Measurements from ENCODE around the gene UGCG. TPM values are rescaled to one million over a fixed set of nuclear protein-coding genes. Genes with fewer than 3 reads are reported as not detected.

The UGCG gene
- total and polyA plus RNA-seq, 9 of the 15 experiments (the other 6 are each of a cell fraction or from before 2014, with no cell fraction given): 20.0 to 40.3 (median 29.2) TPM

DNA sequence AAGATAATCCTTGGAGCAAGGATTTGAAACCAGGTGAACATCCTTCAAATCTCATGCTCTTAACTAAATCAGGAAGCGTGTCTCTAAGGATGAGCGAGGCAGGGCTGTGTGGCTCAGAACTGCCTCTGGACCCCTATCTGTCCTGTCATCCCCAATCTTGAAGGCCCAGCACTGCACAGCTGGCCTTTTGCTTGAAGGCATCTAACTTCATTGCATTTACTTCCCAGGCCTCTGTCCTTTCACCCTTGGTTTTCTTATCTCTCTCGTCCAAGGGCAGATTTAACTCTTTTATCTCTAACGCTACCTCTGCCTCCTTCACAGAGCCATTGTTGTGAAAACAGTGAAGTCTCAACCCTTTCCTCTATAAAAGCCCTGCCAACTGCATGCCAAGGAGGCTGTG lies 83.8 kb downstream of the UGCG start (continued):
- TF ChIP-seq, protein P1, sequence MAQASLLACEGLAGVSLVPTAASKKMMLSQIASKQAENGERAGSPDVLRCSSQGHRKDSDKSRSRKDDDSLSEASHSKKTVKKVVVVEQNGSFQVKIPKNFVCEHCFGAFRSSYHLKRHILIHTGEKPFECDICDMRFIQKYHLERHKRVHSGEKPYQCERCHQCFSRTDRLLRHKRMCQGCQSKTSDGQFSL (CRISPR knock-in tag; IDR thresholded peaks at IDR 0.05): no peak
- TF ChIP-seq, protein P1 (tag; IDR thresholded peaks at IDR 0.05): no peak
- TF ChIP-seq ZNF408 (CRISPR knock-in tag; IDR thresholded peaks at IDR 0.05; ENCODE audit: low read depth): no peak
- peak; percentile 74 for TF ChIP-seq FOXM1 (IDR thresholded peaks at IDR 0.05; ENCODE audit: low read depth)
- TF ChIP-seq FOXM1 (CRISPR knock-in tag; IDR thresholded peaks at IDR 0.05; ENCODE audit: low read depth): no peak
- TF ChIP-seq NR2C2 (CRISPR knock-in tag; IDR thresholded peaks at IDR 0.05): no peak
- TF ChIP-seq NR2C2 (tag; IDR thresholded peaks at IDR 0.05): peak; percentile 78
- no peak for TF ChIP-seq ZNF717 (CRISPR knock-in tag; IDR thresholded peaks at IDR 0.05)
- 0 out of 2 replicates have a peak, but pooled peaks have one; percentile 63 for TF ChIP-seq ZNF589 (CRISPR knock-in tag; IDR thresholded peaks at IDR 0.05; ENCODE audit: low read depth)
- no peak for TF ChIP-seq C11orf30 (IDR thresholded peaks at IDR 0.05; ENCODE audit: low read depth)
- TF ChIP-seq YY1 (IDR thresholded peaks at IDR 0.05; ENCODE audit: borderline replicate concordance in 1 of 3, control insufficient read depth in 1 of 3, extremely low read depth in 1 of 3, insufficient read depth in 3 of 3, insufficient read length in 1 of 3, insufficient replicate concordance in 2 of 3, low read depth in 1 of 3, low read length in 2 of 3): no peak
- TF ChIP-seq NFE2L1 (tag; IDR thresholded peaks at IDR 0.05; ENCODE audit: borderline replicate concordance, low read depth): no peak
- no peak for TF ChIP-seq RBM39 (optimal IDR thresholded peaks at IDR 0.05; ENCODE audit: low read depth, low read length)
- TF ChIP-seq SREBF1 (IDR thresholded peaks at IDR 0.05; ENCODE audit: borderline replicate concordance, low read depth, low read length): no peak
- TF ChIP-seq MBD1 (CRISPR knock-in tag; IDR thresholded peaks at IDR 0.05): no peak
- no peak for TF ChIP-seq ZZZ3 (IDR thresholded peaks at IDR 0.05)
- no peak for TF ChIP-seq ZKSCAN3 (CRISPR knock-in tag; IDR thresholded peaks at IDR 0.05)
- no peak for TF ChIP-seq ZFP30 (CRISPR knock-in tag; IDR thresholded peaks at IDR 0.05; ENCODE audit: borderline replicate concordance)
- TF ChIP-seq ZNF232 (CRISPR knock-in tag; IDR thresholded peaks at IDR 0.05): no peak
- TF ChIP-seq, protein P2, sequence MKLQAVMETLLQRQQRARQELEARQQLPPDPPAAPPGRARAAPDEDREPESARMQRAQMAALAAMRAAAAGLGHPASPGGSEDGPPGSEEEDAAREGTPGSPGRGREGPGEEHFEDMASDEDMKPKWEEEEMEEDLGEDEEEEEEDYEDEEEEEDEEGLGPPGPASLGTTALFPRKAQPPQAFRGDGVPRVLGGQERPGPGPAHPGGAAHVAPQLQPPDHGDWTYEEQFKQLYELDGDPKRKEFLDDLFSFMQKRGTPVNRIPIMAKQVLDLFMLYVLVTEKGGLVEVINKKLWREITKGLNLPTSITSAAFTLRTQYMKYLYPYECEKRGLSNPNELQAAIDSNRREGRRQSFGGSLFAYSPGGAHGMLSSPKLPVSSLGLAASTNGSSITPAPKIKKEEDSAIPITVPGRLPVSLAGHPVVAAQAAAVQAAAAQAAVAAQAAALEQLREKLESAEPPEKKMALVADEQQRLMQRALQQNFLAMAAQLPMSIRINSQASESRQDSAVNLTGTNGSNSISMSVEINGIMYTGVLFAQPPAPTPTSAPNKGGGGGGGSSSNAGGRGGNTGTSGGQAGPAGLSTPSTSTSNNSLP (IDR thresholded peaks at IDR 0.05; ENCODE audit: borderline replicate concordance, low read depth, low read length): no peak
- TF ChIP-seq, protein P3, sequence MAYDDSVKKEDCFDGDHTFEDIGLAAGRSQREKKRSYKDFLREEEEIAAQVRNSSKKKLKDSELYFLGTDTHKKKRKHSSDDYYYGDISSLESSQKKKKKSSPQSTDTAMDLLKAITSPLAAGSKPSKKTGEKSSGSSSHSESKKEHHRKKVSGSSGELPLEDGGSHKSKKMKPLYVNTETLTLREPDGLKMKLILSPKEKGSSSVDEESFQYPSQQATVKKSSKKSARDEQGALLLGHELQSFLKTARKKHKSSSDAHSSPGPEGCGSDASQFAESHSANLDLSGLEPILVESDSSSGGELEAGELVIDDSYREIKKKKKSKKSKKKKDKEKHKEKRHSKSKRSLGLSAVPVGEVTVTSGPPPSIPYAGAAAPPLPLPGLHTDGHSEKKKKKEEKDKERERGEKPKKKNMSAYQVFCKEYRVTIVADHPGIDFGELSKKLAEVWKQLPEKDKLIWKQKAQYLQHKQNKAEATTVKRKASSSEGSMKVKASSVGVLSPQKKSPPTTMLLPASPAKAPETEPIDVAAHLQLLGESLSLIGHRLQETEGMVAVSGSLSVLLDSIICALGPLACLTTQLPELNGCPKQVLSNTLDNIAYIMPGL (CRISPR knock-in tag; IDR thresholded peaks at IDR 0.05): no peak
- TF ChIP-seq PURB (CRISPR knock-in tag; IDR thresholded peaks at IDR 0.05; ENCODE audit: low read depth): no peak
- no peak for TF ChIP-seq ZNF444 (CRISPR knock-in tag; IDR thresholded peaks at IDR 0.05)
- TF ChIP-seq NFYB (IDR thresholded peaks at IDR 0.05; ENCODE audit: extremely low read depth, insufficient read length): no peak
